B cell (primary cell): ENCODE data around the gene ZDHHC18.
"Not testable (repeated sequence)": the region's sequence is repeated elsewhere in the genome, so short reads cannot be mapped to it uniquely, and the experiment has no call there.

Experiments used
- EZH2 ChIP-seq: IDR thresholded peaks from 2 replicates; pipeline ENCODE4 v1.6.1; 2012; ENCODE audit warnings: borderline replicate concordance, low read depth, mild to moderate bottlenecking, moderate library complexity, low read length; ENCODE audit not compliant: insufficient read depth, poor library complexity, severe bottlenecking
- TF ChIP-seq, protein P1 (sequence below): fragments of 200-600 bp; IDR thresholded peaks from one replicate; pipeline ENCODE4 v1.8.0; 2022; ENCODE audit warnings: antibody characterized with exemption, mild to moderate bottlenecking

DNA sequence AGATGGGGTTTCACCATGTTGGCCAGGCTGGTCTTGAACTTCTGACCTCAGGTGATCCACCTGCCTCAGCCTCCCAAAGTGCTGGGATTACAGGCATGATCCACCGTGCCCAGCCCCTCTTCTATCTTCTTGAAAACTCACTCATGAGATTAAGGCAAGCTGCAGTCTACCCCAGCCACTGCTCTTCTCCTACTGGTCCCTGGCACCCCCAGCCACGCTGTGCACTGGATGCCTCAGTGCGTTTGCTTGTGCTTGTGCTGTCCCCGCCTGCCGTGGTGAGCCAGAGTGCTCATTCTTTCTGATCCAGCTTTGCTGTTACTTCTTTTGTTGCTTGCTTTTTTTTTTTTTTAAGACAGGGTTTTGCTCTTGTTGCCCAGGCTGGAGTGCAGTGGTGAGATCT lies 11.2 kb downstream of the ZDHHC18 start:
- TF ChIP-seq, protein P1, sequence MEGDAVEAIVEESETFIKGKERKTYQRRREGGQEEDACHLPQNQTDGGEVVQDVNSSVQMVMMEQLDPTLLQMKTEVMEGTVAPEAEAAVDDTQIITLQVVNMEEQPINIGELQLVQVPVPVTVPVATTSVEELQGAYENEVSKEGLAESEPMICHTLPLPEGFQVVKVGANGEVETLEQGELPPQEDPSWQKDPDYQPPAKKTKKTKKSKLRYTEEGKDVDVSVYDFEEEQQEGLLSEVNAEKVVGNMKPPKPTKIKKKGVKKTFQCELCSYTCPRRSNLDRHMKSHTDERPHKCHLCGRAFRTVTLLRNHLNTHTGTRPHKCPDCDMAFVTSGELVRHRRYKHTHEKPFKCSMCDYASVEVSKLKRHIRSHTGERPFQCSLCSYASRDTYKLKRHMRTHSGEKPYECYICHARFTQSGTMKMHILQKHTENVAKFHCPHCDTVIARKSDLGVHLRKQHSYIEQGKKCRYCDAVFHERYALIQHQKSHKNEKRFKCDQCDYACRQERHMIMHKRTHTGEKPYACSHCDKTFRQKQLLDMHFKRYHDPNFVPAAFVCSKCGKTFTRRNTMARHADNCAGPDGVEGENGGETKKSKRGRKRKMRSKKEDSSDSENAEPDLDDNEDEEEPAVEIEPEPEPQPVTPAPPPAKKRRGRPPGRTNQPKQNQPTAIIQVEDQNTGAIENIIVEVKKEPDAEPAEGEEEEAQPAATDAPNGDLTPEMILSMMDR, result not testable (repeated sequence)
- not testable (repeated sequence) for TF ChIP-seq EZH2
